Measurements from ENCODE around the gene PUDP.

- TF ChIP-seq CTCF (IDR thresholded peaks at IDR 0.05) (no peak), POLR2A (IDR thresholded peaks at IDR 0.05) (no peak), POLR2AphosphoS5 (IDR thresholded peaks at IDR 0.05) (no peak)
These were observed 36.9 kb upstream of the PUDP start for GRCh38 chrX:7184816-7185215.
